ENCODE data around the gene ATXN7L3. TPM values are rescaled to one million over a fixed set of nuclear protein-coding genes. Genes with fewer than 3 reads are reported as not detected.

The ATXN7L3 gene
- total and polyA plus RNA-seq, 10 of the 15 experiments (the other 5 are each of a cell fraction or from before 2014, with no cell fraction given): 0.71 to 78.7 (median 32.7) TPM

- TF ChIP-seq PBX3 (IDR thresholded peaks at IDR 0.05; ENCODE audit: insufficient replicate concordance, low read depth, low read length) (peak; percentile 32), PAX5 (IDR thresholded peaks at IDR 0.05; ENCODE audit: borderline replicate concordance, low read depth, low read length) (no peak), HSF1 (IDR thresholded peaks at IDR 0.05; ENCODE audit: low read depth, low read length) (no peak), ATF2 (IDR thresholded peaks at IDR 0.05; ENCODE audit: low read length) (peak; percentile 39; the same call in 1 of the 2 replicates), ZZZ3 (IDR thresholded peaks at IDR 0.05; ENCODE audit: control insufficient read depth, insufficient read length, low read depth) (no peak), CEBPB (IDR thresholded peaks at IDR 0.05; ENCODE audit: borderline replicate concordance in 1 of 2, low read depth in 2 of 2, low read length in 2 of 2) (no peak), POLR2A (IDR thresholded peaks at IDR 0.05; ENCODE audit: low read depth, low read length) (peak; percentile 80), POLR2AphosphoS2 (IDR thresholded peaks at IDR 0.05; ENCODE audit: low read depth, low read length) (peak; percentile 26; the same call in 1 of the 2 replicates), TCF3 (IDR thresholded peaks at IDR 0.05; ENCODE audit: borderline replicate concordance, insufficient read depth, low read depth, low read length) (no peak), CBX3 (IDR thresholded peaks at IDR 0.05; ENCODE audit: borderline replicate concordance, low read depth) (no peak), ASH2L (IDR thresholded peaks at IDR 0.05; ENCODE audit: borderline replicate concordance, low read depth) (no peak), DPF2 (IDR thresholded peaks at IDR 0.05) (no peak), BCL3 (IDR thresholded peaks at IDR 0.05; ENCODE audit: borderline replicate concordance, insufficient read depth, low read depth, low read length, poor library complexity, severe bottlenecking) (peak; percentile 64)
These were observed 13.1 kb upstream of the ATXN7L3 start (continued) for GRCh38 chr17:44212507-44213402.
